ENCODE data around the gene NR2F2.

Gene NR2F2

DNA sequence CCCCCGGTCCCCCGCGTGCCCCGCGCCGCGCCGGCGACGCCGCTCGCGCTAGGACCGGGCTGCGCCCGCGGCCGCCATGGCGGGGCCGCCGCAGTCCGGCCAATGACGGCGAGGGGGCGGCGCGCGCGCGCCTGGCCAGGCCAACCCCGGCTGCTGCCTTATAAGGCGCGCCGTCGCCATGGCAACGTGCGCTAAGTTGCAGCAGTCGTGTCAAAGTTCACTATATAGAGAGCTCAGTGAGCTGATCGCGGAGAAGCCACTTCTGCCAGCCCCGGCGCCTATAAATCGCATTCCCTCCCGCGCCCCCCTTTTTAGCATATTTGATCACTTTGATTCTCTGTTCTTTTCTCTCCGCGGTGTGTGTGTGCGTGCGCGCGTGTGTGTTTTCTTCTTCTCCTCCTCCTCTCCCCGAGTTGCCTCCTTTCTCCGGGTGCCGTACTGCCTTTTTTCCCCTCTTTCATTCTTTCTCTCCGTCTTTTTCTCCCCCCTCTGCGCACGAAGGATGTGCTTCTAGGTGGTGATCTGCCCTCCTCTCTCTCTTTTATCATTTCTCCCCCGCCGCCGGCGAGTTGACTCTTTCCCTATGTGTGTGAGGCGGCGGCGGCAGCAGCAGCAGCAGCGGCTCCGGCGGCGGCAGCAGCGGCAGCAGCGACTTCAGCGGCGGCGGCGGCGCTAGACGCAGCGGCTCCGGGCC lies at the start of gene NR2F2:
TSS of gene NR2F2 (plus strand) at position 251 of the 694 bp plus-strand sequence. CDS start 1,406 bp downstream, outside the sequence.
- Mint-ChIP-seq H3K4me3 (peak within 1 kb of the TSS; percentile 79), H3K4me1 (ENCODE audit: low read depth) (peaks cover 35% of the 10 kb centered on the region), H3K27ac (no peak within 1 kb of the TSS), H3K9me3 (no peaks in the 10 kb centered on the region), H3K36me3 (ENCODE audit: low read depth) (no peaks in the 10 kb centered on the region), H3K27me3 (peaks cover 91% of the 10 kb centered on the region)
- intact Hi-C loops (cut with micrococcal nuclease): no loop called here

- no peaks in the 10 kb centered on the region for H3K27me3 Mint-ChIP-seq
- peaks cover 43% of the 10 kb centered on the region for H3K9me3 Mint-ChIP-seq
- no peaks in the 10 kb centered on the region for H3K36me3 Mint-ChIP-seq (ENCODE audit: low read depth)
- H3K4me3 Mint-ChIP-seq: no peak overlapping the region
- intact Hi-C loops (cut with micrococcal nuclease): no loop called here
- H3K4me1 Mint-ChIP-seq (ENCODE audit: low read depth): no peaks in the 10 kb centered on the region
- no peak overlapping the region for H3K27ac Mint-ChIP-seq
Observed at GRCh38 chr15:96285305-96285704, 45.2 kb upstream of the NR2F2 start.

- Mint-ChIP-seq H3K4me3 (no peak overlapping the region), H3K9me3 (peaks cover 38% of the 10 kb centered on the region), H3K36me3 (ENCODE audit: low read depth) (no peaks in the 10 kb centered on the region), H3K27me3 (no peaks in the 10 kb centered on the region), H3K4me1 (ENCODE audit: low read depth) (no peaks in the 10 kb centered on the region), H3K27ac (no peak overlapping the region)
- intact Hi-C loops (cut with micrococcal nuclease): no loop called here
Observed at GRCh38 chr15:96285729-96286254, 44.7 kb upstream of the NR2F2 start.

DNA sequence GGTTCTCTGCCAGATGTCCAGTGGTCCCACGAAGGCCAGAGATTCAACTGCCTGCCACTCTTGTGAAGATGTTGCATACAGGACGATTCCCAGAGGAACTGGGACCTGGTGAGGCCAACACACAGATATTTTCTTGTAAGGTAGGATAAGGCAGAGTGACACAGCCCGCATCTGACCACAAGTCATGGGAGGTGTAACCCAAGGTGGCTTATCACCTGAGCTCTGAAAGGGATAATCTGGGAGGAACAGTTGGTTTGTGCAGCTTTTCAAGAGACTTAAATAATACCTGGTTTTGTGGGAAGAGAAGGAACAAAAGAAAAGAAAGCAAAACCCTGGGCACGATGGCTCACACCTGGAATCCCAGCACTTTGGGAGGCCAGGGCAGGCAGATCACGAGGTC lies 39.8 kb upstream of the NR2F2 start:
- no peaks in the 10 kb centered on the region for H3K4me1 Mint-ChIP-seq (ENCODE audit: low read depth)
- H3K27me3 Mint-ChIP-seq: no peaks in the 10 kb centered on the region
- H3K36me3 Mint-ChIP-seq (ENCODE audit: low read depth): no peaks in the 10 kb centered on the region
- intact Hi-C loops (cut with micrococcal nuclease): no loop called here
- peaks cover 3% of the 10 kb centered on the region for H3K9me3 Mint-ChIP-seq
- no peak overlapping the region for H3K4me3 Mint-ChIP-seq
- no peak overlapping the region for H3K27ac Mint-ChIP-seq

GRCh38 chr15:96292635-96293034 lies 37.9 kb upstream of the NR2F2 start:
- no peaks in the 10 kb centered on the region for H3K27me3 Mint-ChIP-seq
- H3K36me3 Mint-ChIP-seq (ENCODE audit: low read depth): no peaks in the 10 kb centered on the region
- H3K27ac Mint-ChIP-seq: no peak overlapping the region
- peaks cover 1% of the 10 kb centered on the region for H3K9me3 Mint-ChIP-seq
- H3K4me1 Mint-ChIP-seq (ENCODE audit: low read depth): no peaks in the 10 kb centered on the region
- H3K4me3 Mint-ChIP-seq: no peak overlapping the region
- intact Hi-C loops (cut with micrococcal nuclease): no loop called here

GRCh38 chr15:96293441-96293840 lies 37.1 kb upstream of the NR2F2 start:
- Mint-ChIP-seq H3K27me3 (no peaks in the 10 kb centered on the region), H3K4me1 (ENCODE audit: low read depth) (no peaks in the 10 kb centered on the region), H3K4me3 (no peak overlapping the region), H3K27ac (no peak overlapping the region), H3K36me3 (ENCODE audit: low read depth) (no peaks in the 10 kb centered on the region), H3K9me3 (peaks cover 9% of the 10 kb centered on the region)
- intact Hi-C loops (cut with micrococcal nuclease): no loop called here

- H3K27me3 Mint-ChIP-seq: no peaks in the 10 kb centered on the region
Observed at GRCh38 chr15:96294766-96295165, 35.7 kb upstream of the NR2F2 start.

GRCh38 chr15:96296264-96296663 lies 34.2 kb upstream of the NR2F2 start:
- no peaks in the 10 kb centered on the region for H3K27me3 Mint-ChIP-seq
- peaks cover 16% of the 10 kb centered on the region for H3K9me3 Mint-ChIP-seq
- no peaks in the 10 kb centered on the region for H3K36me3 Mint-ChIP-seq (ENCODE audit: low read depth)
- intact Hi-C loops (cut with micrococcal nuclease): no loop called here
- H3K27ac Mint-ChIP-seq: no peak overlapping the region
- H3K4me1 Mint-ChIP-seq (ENCODE audit: low read depth): no peaks in the 10 kb centered on the region
- H3K4me3 Mint-ChIP-seq: no peak overlapping the region

More at GRCh38 chr15:96294766-96295165, 35.7 kb upstream of the NR2F2 start:
- no peak overlapping the region for H3K27ac Mint-ChIP-seq
- H3K36me3 Mint-ChIP-seq (ENCODE audit: low read depth): no peaks in the 10 kb centered on the region
- intact Hi-C loops (cut with micrococcal nuclease): no loop called here
- H3K4me1 Mint-ChIP-seq (ENCODE audit: low read depth): no peaks in the 10 kb centered on the region
- H3K4me3 Mint-ChIP-seq: no peak overlapping the region
- peaks cover 16% of the 10 kb centered on the region for H3K9me3 Mint-ChIP-seq

DNA sequence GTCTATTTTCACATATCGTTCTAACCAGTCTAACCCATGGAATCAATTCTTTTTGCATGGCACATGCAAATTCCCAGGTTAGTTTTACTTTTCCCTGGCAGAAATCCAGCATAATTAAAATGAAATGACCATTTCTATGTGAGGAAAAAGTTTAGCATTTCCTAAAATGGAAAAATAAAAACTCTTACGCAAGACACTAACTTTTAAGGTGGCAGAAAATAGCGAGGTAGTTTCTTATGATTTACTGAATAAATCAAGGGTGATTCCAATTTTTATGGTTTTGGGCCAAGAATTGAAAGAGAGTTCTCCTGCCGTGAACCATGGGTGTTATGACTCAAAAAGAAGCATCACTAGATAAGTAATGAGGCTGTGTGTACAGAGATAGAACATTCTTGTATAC lies 32.7 kb upstream of the NR2F2 start:
- Mint-ChIP-seq H3K4me3 (no peak overlapping the region), H3K36me3 (ENCODE audit: low read depth) (no peaks in the 10 kb centered on the region), H3K27me3 (no peaks in the 10 kb centered on the region), H3K4me1 (ENCODE audit: low read depth) (no peaks in the 10 kb centered on the region), H3K27ac (no peak overlapping the region), H3K9me3 (peaks cover 16% of the 10 kb centered on the region)
- intact Hi-C loops (cut with micrococcal nuclease): no loop called here

DNA sequence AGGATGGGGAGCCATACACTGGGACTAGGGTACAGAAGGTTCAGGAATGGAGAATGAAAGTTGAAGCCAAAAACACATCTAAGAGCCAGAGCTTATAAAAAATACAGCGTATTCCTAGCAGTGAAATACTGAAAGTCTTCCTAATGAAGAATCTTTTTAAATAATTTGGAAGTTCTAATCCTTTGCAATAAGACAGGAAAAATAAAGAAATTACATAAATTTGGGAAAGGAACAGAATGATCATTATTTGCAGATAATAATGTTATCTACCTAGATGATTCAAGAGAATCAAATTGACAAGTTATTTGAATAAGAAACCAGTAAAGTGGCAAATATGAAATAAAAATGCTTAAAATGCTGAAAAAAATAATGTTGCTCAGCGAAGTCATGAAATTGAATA lies 32.3 kb upstream of the NR2F2 start:
- intact Hi-C loops (cut with micrococcal nuclease): no loop called here

DNA sequence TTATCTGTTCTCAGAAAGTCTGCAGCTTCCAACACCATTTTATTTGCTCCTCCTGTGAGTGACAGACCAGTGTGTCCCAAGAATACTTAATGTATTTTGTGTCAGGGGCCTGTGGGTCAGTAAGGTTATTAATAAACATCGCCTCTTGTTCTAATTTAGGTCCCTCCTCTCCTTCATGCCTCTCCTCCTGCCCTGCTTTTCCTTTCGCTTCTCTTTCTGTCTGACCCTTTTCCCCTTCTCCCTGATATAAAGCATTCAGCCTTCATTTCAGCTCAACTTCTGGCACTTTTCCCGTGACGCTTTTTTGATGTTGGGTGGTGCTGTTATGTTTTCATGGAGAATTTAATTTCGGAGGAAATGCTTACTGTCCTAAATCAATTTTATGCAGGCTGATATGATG lies 29.7 kb upstream of the NR2F2 start:
- H3K9me3 Mint-ChIP-seq: peaks cover 16% of the 10 kb centered on the region
- intact Hi-C loops (cut with micrococcal nuclease): no loop called here

More for the DNA sequence above, 32.3 kb upstream of the NR2F2 start:
- Mint-ChIP-seq H3K36me3 (ENCODE audit: low read depth) (no peaks in the 10 kb centered on the region), H3K9me3 (peaks cover 16% of the 10 kb centered on the region), H3K27me3 (no peaks in the 10 kb centered on the region), H3K4me3 (no peak overlapping the region), H3K27ac (no peak overlapping the region), H3K4me1 (ENCODE audit: low read depth) (no peaks in the 10 kb centered on the region)

DNA sequence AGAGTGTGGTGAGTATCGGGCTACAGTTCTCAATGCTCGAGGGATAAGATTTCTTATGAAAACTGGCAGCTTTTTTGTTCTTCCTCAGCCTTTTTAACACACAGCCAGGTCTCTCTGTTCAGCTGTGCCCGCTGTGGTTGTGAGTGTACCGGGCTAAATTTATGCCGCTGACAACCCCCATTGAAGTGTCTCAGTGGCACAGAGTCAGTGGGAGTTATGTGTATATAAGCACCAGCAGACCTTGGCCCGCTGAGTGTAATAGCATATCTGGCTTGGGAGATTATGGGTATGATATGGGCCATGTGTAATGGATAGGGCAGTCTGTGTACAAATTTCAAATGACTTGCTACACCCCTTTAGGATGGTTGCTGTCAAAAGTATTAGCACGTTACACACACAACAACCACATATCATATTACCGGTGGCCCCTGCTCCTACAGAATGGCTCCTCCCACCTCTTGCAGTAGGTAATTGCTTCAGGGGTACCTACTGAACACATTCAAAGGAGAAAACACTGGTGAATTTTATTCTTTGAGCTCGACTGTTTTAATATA lies 26.9 kb upstream of the NR2F2 start:
- Mint-ChIP-seq H3K4me1 (ENCODE audit: low read depth) (no peaks in the 10 kb centered on the region), H3K4me3 (no peak overlapping the region), H3K9me3 (peaks cover 5% of the 10 kb centered on the region), H3K27me3 (no peaks in the 10 kb centered on the region), H3K36me3 (ENCODE audit: low read depth) (no peaks in the 10 kb centered on the region), H3K27ac (no peak overlapping the region)
- intact Hi-C loops (cut with micrococcal nuclease): no loop called here

More for the DNA sequence above, 29.7 kb upstream of the NR2F2 start:
- H3K27me3 Mint-ChIP-seq: no peaks in the 10 kb centered on the region
- H3K4me3 Mint-ChIP-seq: no peak overlapping the region
- no peaks in the 10 kb centered on the region for H3K4me1 Mint-ChIP-seq (ENCODE audit: low read depth)
- no peak overlapping the region for H3K27ac Mint-ChIP-seq
- H3K36me3 Mint-ChIP-seq (ENCODE audit: low read depth): no peaks in the 10 kb centered on the region

DNA sequence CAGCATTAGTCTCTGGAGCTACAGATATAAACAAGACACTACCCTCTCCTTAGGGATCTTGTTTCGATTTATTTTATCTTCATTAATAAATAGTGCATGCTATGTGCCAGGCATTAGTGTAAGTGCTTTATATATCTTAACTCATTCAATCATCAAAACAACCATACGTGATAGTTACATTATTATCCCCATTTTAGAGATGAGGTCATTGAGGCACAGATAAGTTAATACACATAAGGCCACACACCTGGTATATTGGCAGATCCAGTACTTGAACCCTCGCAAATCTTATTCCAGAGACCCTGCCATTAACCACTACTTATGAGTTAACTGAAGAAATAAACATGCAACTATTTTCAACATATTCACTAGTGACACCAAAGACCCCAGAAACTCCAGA lies 25.7 kb upstream of the NR2F2 start:
- no peaks in the 10 kb centered on the region for H3K4me1 Mint-ChIP-seq (ENCODE audit: low read depth)
- no peak overlapping the region for H3K27ac Mint-ChIP-seq
- H3K36me3 Mint-ChIP-seq (ENCODE audit: low read depth): no peaks in the 10 kb centered on the region
- intact Hi-C loops (cut with micrococcal nuclease): no loop called here
- no peaks in the 10 kb centered on the region for H3K9me3 Mint-ChIP-seq
- no peak overlapping the region for H3K4me3 Mint-ChIP-seq
- no peaks in the 10 kb centered on the region for H3K27me3 Mint-ChIP-seq

DNA sequence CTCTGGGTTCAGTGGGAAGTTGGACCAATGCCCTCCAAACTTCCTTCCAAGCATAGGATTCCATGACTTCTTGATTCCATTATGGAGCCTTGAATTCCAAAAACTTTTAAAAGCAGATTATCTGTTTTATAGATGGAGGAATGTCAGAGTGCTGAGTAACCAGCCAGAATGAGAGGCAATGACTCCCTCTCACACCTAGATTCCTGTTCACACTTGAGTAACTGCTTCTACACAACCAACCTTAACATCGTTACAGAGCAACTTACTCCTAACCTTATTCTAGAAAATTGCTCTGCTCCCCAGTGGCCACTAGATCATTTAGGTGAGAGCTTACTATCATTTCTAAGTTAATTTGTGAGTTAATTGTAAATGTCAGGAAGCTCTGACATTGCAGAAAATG lies 24.2 kb upstream of the NR2F2 start:
- Mint-ChIP-seq H3K9me3 (no peaks in the 10 kb centered on the region), H3K27ac (no peak overlapping the region), H3K36me3 (ENCODE audit: low read depth) (no peaks in the 10 kb centered on the region), H3K27me3 (no peaks in the 10 kb centered on the region), H3K4me3 (no peak overlapping the region), H3K4me1 (ENCODE audit: low read depth) (no peaks in the 10 kb centered on the region)
- intact Hi-C loops (cut with micrococcal nuclease): no loop called here

Data from dendritic cell treated with granulocyte-macrophage colony-stimulating factor and Interleukin-4, amounts not matched to agents 40 ng/mL and 50 ng/mL, for 4 days (primary cell).